ENCODE measurements around the gene KATNBL1.

The KATNBL1 gene

GRCh38 chr15:34114215-34114614, 95.7 kb downstream of the KATNBL1 start:
- DNase-seq, result no peak

GRCh38 chr15:34111488-34111887, 98.4 kb downstream of the KATNBL1 start:
- no peak for DNase-seq

GRCh38 chr15:34109797-34110663, 99.9 kb downstream of the KATNBL1 start:
- peak; percentile 73 for DNase-seq

- DNase-seq, result no peak
These were observed 102.6 kb downstream of the KATNBL1 start for GRCh38 chr15:34107315-34107714.

- DNase-seq, result no peak
These were observed 103.5 kb downstream of the KATNBL1 start for GRCh38 chr15:34106423-34106822.

GRCh38 chr15:34102175-34102925, 107.5 kb downstream of the KATNBL1 start:
- DNase-seq, result no peak

GRCh38 chr15:34101366-34102174, 108.3 kb downstream of the KATNBL1 start, which contains the start of the genes EMC7 and PGBD4:
EMC7 (minus strand) TSS chr15:34101862; CDS start chr15:34101839, 23 bp downstream.
PGBD4 (plus strand) TSS chr15:34102083; CDS start chr15:34102532, 449 bp downstream.
- peak; percentile 99 for DNase-seq

GRCh38 chr15:34099914-34100313, 110.0 kb downstream of the KATNBL1 start:
- DNase-seq, result no peak
